Smooth muscle cell (in vitro differentiated cells): ENCODE results near the gene PIGX. TPM values are rescaled to one million over a fixed set of nuclear protein-coding genes. Genes with fewer than 3 reads are reported as not detected.

Experiments
- DNase-seq: peaks from one replicate; lab custom pipeline; 2025; ENCODE audit not compliant: unreplicated experiment; lab: John Stamatoyannopoulos, UW
- H2AFZ ChIP-seq: fragments of 200-600 bp; sonication (generic); 2 replicates; pipeline ENCODE4 v1.6.0; 2016; ENCODE audit warnings: antibody characterized with exemption, low read depth, mild to moderate bottlenecking
- H3F3A ChIP-seq: fragments of 200-600 bp; sonication (generic); 2 replicates; pipeline ENCODE4 v1.6.0; 2017; ENCODE audit warnings: antibody characterized with exemption, low read depth
- H3K27ac ChIP-seq: fragments of 200-600 bp; sonication (generic); 2 replicates; pipeline ENCODE4 v1.5.1; 2016; ENCODE audit warnings: low read depth, mild to moderate bottlenecking
- H3K27me3 ChIP-seq: fragments of 200-600 bp; sonication (generic); 2 replicates; pipeline ENCODE4 v1.6.1; 2016; ENCODE audit warnings: low read depth, mild to moderate bottlenecking
- H3K36me3 ChIP-seq: fragments of 200-600 bp; sonication (generic); 2 replicates; pipeline ENCODE4 v1.5.1; 2016; ENCODE audit warnings: low read depth
- H3K4me1 ChIP-seq: fragments of 200-600 bp; sonication (generic); 2 replicates; pipeline ENCODE4 v1.5.1; 2016; ENCODE audit warnings: low read depth
- H3K4me2 ChIP-seq: fragments of 200-600 bp; sonication (generic); 2 replicates; pipeline ENCODE4 v1.6.0; 2016; ENCODE audit warnings: mild to moderate bottlenecking
- H3K4me3 ChIP-seq: fragments of 200-600 bp; sonication (generic); 2 replicates; pipeline ENCODE4 v1.5.1; 2016; ENCODE audit warnings: mild to moderate bottlenecking
- H3K79me2 ChIP-seq: fragments of 200-600 bp; sonication (generic); 2 replicates; pipeline ENCODE4 v1.6.0; 2016; ENCODE audit warnings: low read depth, mild to moderate bottlenecking
- H3K9ac ChIP-seq: fragments of 200-600 bp; sonication (generic); 2 replicates; pipeline ENCODE4 v1.6.0; 2016; ENCODE audit warnings: low read depth
- H3K9me3 ChIP-seq: fragments of 200-600 bp; sonication (generic); replicated peaks from 2 replicates; pipeline ENCODE4 v1.5.1; 2016; ENCODE audit warnings: low read depth
- H4K20me1 ChIP-seq: fragments of 200-600 bp; sonication (generic); 2 replicates; pipeline ENCODE4 v1.6.0; 2016; ENCODE audit warnings: low read depth
- WGBS: methylation state at CpG from one replicate; pipeline ENCODE4 v1.1.7; 2016; ENCODE audit warnings: low lambda C conversion rate; 5-methylcytosine and 5-hydroxymethylcytosine counted together
- polyA plus RNA-seq: library from polyadenylated mRNA; unstranded; fragments of >200 nt; fragmentation: Nextera tagmentation; extraction: Ambion mirVana; gene quantifications from 2 replicates; pipeline ENCODE4 v1.2.1, GENCODE V29; 2016
- total RNA-seq: library from RNA; depleted of rRNA; stranded (reverse); fragments of >200 nt; gene quantifications from 2 replicates; pipeline ENCODE4 v1.2.3, GENCODE V29; 2014
- TF ChIP-seq, protein P1 (sequence below): fragments of 200-600 bp; sonication (generic); IDR thresholded peaks from 2 replicates; pipeline ENCODE4 v1.5.1; 2017; ENCODE audit warnings: borderline replicate concordance, mild to moderate bottlenecking, antibody characterized with exemption; ENCODE audit not compliant: insufficient read depth, poor library complexity, severe bottlenecking

The PIGX gene
- total and polyA plus RNA-seq, 2 experiments from 2014 or later = 27.6 to 34.6 TPM

DNA sequence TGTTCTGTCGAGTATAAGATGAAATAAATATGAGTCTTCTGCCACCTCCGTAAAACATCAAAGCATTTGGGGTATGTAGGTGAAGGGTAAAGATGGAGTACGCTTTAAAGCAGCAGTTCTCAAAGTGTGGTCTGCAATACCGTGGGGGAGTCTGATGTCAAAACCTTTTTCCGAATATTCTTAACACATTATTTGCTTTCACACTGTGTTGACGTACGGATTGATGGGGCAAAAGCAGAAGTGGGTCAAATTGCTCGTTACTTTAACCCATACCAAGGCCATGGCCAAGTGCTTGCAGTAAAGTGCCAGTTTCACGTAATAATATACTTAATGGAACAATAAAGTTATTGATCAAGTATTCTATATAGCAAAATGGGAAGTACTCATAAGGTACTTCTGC is 63.8 kb downstream of the PIGX start:
- 96% methylated on average over 9 of the region's 9 CpGs for WGBS
- no peak overlapping the region for H3K27ac ChIP-seq
- DNase-seq = no peak
- no peak overlapping the region for H2AFZ ChIP-seq
- TF ChIP-seq, protein P1, sequence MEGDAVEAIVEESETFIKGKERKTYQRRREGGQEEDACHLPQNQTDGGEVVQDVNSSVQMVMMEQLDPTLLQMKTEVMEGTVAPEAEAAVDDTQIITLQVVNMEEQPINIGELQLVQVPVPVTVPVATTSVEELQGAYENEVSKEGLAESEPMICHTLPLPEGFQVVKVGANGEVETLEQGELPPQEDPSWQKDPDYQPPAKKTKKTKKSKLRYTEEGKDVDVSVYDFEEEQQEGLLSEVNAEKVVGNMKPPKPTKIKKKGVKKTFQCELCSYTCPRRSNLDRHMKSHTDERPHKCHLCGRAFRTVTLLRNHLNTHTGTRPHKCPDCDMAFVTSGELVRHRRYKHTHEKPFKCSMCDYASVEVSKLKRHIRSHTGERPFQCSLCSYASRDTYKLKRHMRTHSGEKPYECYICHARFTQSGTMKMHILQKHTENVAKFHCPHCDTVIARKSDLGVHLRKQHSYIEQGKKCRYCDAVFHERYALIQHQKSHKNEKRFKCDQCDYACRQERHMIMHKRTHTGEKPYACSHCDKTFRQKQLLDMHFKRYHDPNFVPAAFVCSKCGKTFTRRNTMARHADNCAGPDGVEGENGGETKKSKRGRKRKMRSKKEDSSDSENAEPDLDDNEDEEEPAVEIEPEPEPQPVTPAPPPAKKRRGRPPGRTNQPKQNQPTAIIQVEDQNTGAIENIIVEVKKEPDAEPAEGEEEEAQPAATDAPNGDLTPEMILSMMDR = no peak
- H4K20me1 ChIP-seq = peaks cover 89% of the 10 kb centered on the region
- peaks cover 28% of the 10 kb centered on the region for H3F3A ChIP-seq
- no peaks in the 10 kb centered on the region for H3K36me3 ChIP-seq
- peaks cover 83% of the 10 kb centered on the region for H3K79me2 ChIP-seq
- H3K4me2 ChIP-seq = no peak overlapping the region
- H3K27me3 ChIP-seq = no peaks in the 10 kb centered on the region
- no peaks in the 10 kb centered on the region for H3K9me3 ChIP-seq
- no peak overlapping the region for H3K4me3 ChIP-seq
- peaks cover 21% of the 10 kb centered on the region for H3K4me1 ChIP-seq
- no peak overlapping the region for H3K9ac ChIP-seq

DNA sequence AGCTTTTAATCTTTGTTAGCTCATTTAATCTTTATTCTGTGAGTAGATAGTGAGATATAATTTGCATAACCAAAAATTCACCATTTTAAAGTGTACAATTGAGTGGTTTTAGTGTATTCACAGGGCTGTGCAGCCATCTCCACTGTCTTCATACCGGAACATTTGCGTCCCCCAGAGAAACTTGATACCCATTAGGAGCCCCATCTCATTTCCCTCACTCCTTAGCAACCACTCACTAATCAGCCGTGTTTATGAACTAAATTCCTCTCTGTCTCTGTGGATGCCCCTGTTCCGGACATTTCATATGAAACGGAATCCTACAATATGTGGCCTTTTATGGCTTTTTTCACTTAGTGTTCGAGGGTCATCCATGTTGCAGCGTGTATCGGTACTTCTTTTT is 65.7 kb downstream of the PIGX start:
- no peak for DNase-seq
- Histone ChIP-seq H3K4me2 (peak overlapping the region; percentile 62), H3K4me3 (no peak overlapping the region), H3K36me3 (no peaks in the 10 kb centered on the region), H3K9ac (peak overlapping the region; percentile 70), H3F3A (peaks cover 28% of the 10 kb centered on the region), H3K9me3 (no peaks in the 10 kb centered on the region), H3K27me3 (no peaks in the 10 kb centered on the region), H3K27ac (peak overlapping the region; percentile 94), H4K20me1 (peaks cover 80% of the 10 kb centered on the region), H3K79me2 (peaks cover 82% of the 10 kb centered on the region), H2AFZ (no peak overlapping the region), H3K4me1 (peaks cover 9% of the 10 kb centered on the region)
- TF ChIP-seq, protein P1 = no peak
- WGBS = 70% methylated on average over 8 of the region's 8 CpGs

DNA sequence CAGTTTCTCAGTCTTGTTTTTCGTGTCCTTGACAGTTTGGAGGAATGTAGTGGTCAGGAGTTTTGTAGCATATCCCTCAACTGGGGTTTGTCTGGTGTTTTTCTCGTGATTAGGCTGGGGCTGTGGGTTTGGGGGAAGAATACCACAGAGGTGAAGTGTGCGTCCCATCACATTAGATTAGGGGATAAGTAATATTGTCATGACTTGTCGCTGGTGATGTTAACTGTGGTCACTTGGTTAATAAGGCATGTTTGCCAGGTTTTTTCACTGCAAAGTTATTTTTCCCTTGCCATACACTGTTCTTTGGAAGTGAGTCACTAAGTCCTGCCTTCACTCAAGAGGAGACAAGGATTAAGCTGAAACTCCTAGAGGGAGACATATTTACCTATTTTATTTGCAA is 66.6 kb downstream of the PIGX start:
- Histone ChIP-seq H3K9ac (peak overlapping the region; percentile 70), H3K4me3 (no peak overlapping the region), H3K9me3 (no peaks in the 10 kb centered on the region), H2AFZ (no peak overlapping the region), H3K4me1 (peaks cover 7% of the 10 kb centered on the region), H3F3A (peaks cover 23% of the 10 kb centered on the region), H4K20me1 (peaks cover 80% of the 10 kb centered on the region), H3K36me3 (peaks cover 6% of the 10 kb centered on the region), H3K4me2 (peak overlapping the region; percentile 62), H3K27me3 (no peaks in the 10 kb centered on the region), H3K79me2 (peaks cover 80% of the 10 kb centered on the region), H3K27ac (peak overlapping the region; percentile 94)
- WGBS = 7% methylated on average over 4 of the region's 4 CpGs
- no peak for DNase-seq
- TF ChIP-seq, protein P1 = no peak

DNA sequence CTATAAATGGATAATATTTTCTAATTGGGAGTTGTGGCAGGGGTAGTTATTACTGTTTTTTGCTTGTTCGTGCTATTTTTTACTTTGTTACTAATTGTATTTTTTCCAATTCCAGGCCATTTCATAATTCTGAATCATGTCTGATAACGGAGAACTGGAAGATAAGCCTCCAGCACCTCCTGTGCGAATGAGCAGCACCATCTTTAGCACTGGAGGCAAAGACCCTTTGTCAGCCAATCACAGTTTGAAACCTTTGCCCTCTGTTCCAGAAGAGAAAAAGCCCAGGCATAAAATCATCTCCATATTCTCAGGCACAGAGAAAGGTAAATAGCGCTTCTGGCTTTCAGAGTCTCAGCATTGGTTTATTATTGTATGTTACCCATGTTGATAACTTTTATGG is 70.3 kb downstream of the PIGX start:
- Histone ChIP-seq H4K20me1 (peaks cover 65% of the 10 kb centered on the region), H3K36me3 (peaks cover 13% of the 10 kb centered on the region), H3K4me3 (no peak overlapping the region), H3K27ac (no peak overlapping the region), H3K9ac (no peak overlapping the region), H2AFZ (no peak overlapping the region), H3K9me3 (no peaks in the 10 kb centered on the region), H3K79me2 (peaks cover 75% of the 10 kb centered on the region), H3K4me1 (peaks cover 4% of the 10 kb centered on the region), H3F3A (peaks cover 18% of the 10 kb centered on the region), H3K27me3 (no peaks in the 10 kb centered on the region), H3K4me2 (no peak overlapping the region)
- no peak for DNase-seq
- 86% methylated on average over 4 of the region's 4 CpGs for WGBS
- TF ChIP-seq, protein P1 = no peak
